ENCODE data around the gene SDCBP2.

SDCBP2 gene

DNA sequence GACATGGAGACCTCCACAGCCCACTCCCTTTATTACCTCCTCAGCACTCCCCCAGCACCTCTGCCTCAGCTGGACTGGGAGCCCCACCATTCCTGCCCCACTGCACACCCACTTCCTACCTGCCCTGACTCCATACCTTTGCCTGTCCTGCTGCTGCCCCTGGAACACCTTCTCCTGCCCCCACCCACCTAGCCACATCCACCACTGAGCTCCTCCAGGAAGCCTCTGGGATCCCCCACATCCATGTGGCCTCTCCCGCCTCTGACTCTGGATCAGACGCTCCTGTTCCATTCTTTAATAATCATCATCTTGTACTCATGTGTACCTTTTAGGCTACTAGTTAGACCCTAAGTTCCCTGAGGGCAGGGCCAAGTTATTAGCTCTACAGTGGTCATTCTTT is 2.2 kb upstream of the SDCBP2 start:
- TF ChIP-seq EP300 (IDR thresholded peaks at IDR 0.05; ENCODE audit: borderline replicate concordance) (no peak), YY1 (IDR thresholded peaks at IDR 0.05; ENCODE audit: low read depth) (no peak), CREB1 (IDR thresholded peaks at IDR 0.05; ENCODE audit: low read depth) (no peak), TEAD4 (IDR thresholded peaks at IDR 0.05) (no peak), NFIC (IDR thresholded peaks at IDR 0.05) (no peak), TCF12 (IDR thresholded peaks at IDR 0.05; ENCODE audit: low read depth) (no peak), TAF1 (IDR thresholded peaks at IDR 0.05; ENCODE audit: low read depth) (no peak), RAD21 (IDR thresholded peaks at IDR 0.05; ENCODE audit: low read depth) (no peak), CEBPB (IDR thresholded peaks at IDR 0.05) (no peak)
- TF ChIP-seq, protein P1, sequence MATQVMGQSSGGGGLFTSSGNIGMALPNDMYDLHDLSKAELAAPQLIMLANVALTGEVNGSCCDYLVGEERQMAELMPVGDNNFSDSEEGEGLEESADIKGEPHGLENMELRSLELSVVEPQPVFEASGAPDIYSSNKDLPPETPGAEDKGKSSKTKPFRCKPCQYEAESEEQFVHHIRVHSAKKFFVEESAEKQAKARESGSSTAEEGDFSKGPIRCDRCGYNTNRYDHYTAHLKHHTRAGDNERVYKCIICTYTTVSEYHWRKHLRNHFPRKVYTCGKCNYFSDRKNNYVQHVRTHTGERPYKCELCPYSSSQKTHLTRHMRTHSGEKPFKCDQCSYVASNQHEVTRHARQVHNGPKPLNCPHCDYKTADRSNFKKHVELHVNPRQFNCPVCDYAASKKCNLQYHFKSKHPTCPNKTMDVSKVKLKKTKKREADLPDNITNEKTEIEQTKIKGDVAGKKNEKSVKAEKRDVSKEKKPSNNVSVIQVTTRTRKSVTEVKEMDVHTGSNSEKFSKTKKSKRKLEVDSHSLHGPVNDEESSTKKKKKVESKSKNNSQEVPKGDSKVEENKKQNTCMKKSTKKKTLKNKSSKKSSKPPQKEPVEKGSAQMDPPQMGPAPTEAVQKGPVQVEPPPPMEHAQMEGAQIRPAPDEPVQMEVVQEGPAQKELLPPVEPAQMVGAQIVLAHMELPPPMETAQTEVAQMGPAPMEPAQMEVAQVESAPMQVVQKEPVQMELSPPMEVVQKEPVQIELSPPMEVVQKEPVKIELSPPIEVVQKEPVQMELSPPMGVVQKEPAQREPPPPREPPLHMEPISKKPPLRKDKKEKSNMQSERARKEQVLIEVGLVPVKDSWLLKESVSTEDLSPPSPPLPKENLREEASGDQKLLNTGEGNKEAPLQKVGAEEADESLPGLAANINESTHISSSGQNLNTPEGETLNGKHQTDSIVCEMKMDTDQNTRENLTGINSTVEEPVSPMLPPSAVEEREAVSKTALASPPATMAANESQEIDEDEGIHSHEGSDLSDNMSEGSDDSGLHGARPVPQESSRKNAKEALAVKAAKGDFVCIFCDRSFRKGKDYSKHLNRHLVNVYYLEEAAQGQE (IDR thresholded peaks at IDR 0.05; ENCODE audit: low read depth), result no peak
- TF ChIP-seq, protein P2, sequence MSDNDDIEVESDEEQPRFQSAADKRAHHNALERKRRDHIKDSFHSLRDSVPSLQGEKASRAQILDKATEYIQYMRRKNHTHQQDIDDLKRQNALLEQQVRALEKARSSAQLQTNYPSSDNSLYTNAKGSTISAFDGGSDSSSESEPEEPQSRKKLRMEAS (IDR thresholded peaks at IDR 0.05), result no peak
- TF ChIP-seq, protein P3, sequence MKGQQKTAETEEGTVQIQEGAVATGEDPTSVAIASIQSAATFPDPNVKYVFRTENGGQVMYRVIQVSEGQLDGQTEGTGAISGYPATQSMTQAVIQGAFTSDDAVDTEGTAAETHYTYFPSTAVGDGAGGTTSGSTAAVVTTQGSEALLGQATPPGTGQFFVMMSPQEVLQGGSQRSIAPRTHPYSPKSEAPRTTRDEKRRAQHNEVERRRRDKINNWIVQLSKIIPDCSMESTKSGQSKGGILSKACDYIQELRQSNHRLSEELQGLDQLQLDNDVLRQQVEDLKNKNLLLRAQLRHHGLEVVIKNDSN (IDR thresholded peaks at IDR 0.05), result no peak

DNA sequence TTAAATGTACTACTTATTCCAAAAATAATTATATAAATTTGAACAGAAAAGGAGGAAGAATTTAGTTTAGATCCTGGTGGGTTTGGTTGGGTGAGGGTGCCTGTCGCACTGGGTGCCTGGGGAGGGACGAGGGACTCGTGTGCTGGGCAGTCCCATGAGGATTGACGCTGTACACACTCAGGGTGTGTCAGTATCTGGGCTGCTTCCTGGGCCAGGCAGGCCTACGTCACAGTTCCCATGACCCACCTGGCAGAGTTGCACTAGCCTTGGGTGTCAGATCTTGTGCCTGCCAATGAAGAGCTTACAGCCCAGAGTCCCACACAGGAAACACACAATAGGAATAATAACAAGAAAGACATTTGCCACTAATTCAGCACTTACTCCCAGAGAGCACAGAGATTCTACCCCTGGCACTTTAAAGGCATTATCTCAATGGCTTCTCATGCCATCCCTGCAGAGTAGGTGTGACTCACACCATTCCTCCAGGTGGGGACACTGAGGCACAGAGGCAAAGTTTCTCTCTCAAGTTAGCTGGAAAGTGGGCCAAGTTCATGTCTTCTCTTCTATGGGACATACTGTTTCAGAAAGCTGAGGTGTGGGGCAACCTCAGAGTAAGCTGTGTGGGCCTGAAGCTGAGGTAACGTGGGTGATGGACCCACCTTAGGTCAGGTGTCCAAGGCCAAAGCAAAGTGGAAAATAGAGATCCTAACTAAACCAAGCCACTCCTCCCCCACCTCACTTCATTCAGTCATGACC is 1.3 kb upstream of the SDCBP2 start:
- TF ChIP-seq YY1 (IDR thresholded peaks at IDR 0.05; ENCODE audit: low read depth), result no peak
- TF ChIP-seq, protein P2 (IDR thresholded peaks at IDR 0.05), result no peak
- no peak for TF ChIP-seq NFIC (IDR thresholded peaks at IDR 0.05)
- no peak for TF ChIP-seq ZBTB7A (IDR thresholded peaks at IDR 0.05; ENCODE audit: low read depth)
- TF ChIP-seq, protein P1 (IDR thresholded peaks at IDR 0.05; ENCODE audit: low read depth), result no peak
- no peak for TF ChIP-seq CREB1 (IDR thresholded peaks at IDR 0.05; ENCODE audit: low read depth)
- TF ChIP-seq RAD21 (IDR thresholded peaks at IDR 0.05; ENCODE audit: low read depth), result no peak
- no peak for TF ChIP-seq CEBPB (IDR thresholded peaks at IDR 0.05)
- no peak for TF ChIP-seq EP300 (IDR thresholded peaks at IDR 0.05; ENCODE audit: borderline replicate concordance)
- no peak for TF ChIP-seq FOXM1 (IDR thresholded peaks at IDR 0.05; ENCODE audit: borderline replicate concordance, low read depth)
- no peak for TF ChIP-seq TEAD4 (IDR thresholded peaks at IDR 0.05)

- TF ChIP-seq NFIC (IDR thresholded peaks at IDR 0.05) (no peak), YY1 (IDR thresholded peaks at IDR 0.05; ENCODE audit: low read depth) (no peak), EGR1 (IDR thresholded peaks at IDR 0.05) (no peak), RAD21 (IDR thresholded peaks at IDR 0.05; ENCODE audit: low read depth) (no peak), CREB1 (IDR thresholded peaks at IDR 0.05; ENCODE audit: low read depth) (no peak), TCF12 (IDR thresholded peaks at IDR 0.05; ENCODE audit: low read depth) (no peak), CEBPB (IDR thresholded peaks at IDR 0.05) (no peak), FOXM1 (IDR thresholded peaks at IDR 0.05; ENCODE audit: borderline replicate concordance, low read depth) (no peak), TAF1 (IDR thresholded peaks at IDR 0.05; ENCODE audit: low read depth) (no peak), TEAD4 (IDR thresholded peaks at IDR 0.05) (no peak), EP300 (IDR thresholded peaks at IDR 0.05; ENCODE audit: borderline replicate concordance) (no peak), ZBTB7A (IDR thresholded peaks at IDR 0.05; ENCODE audit: low read depth) (no peak)
- TF ChIP-seq, protein P3 (IDR thresholded peaks at IDR 0.05), result no peak
- TF ChIP-seq, protein P1 (IDR thresholded peaks at IDR 0.05; ENCODE audit: low read depth), result no peak
- TF ChIP-seq, protein P2 (IDR thresholded peaks at IDR 0.05), result no peak
Measured at GRCh38 chr20:1327827-1328679, 886 bp downstream of the SDCBP2 start.
